Measurements from ENCODE around the gene PDE9A. TPM values are rescaled to one million over a fixed set of nuclear protein-coding genes. Genes with fewer than 3 reads are reported as not detected.

The PDE9A gene
- total RNA-seq, 1 experiment from 2014 or later: 44.8 TPM

DNA sequence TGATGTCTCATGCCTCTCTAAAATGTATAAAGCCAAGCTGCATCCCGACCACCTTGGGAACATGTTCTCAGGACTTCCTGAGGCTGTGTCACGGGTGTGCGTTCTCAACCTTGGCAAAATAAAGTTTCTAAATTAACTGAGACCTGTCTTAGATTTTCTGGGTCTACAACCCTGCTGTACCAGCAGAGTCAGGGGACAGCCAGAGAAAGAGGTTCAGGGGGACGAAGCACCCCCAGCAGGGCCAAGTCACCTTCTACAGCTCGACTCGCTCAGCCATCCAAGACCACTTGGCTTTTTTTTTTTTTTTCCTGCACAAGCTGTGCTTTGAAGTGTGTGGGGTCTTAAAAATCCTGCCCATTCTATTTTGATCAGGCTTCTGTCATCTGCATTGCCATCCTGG lies 28.5 kb upstream of the PDE9A start:
- peaks cover 4% of the 10 kb centered on the region for H3K9me3 Mint-ChIP-seq
- H3K4me1 Mint-ChIP-seq: peaks cover 17% of the 10 kb centered on the region
- ChIA-PET POLR2A (interaction anchor here (0.6 kb wide), 2 partner anchors 86 to 87 kb away, joined by 3 to 5 read pairs; no protein-coding TSS in a partner anchor), CTCF (interaction anchor here (1.1 kb wide), 1 partner anchor 28 kb away, joined by 3 read pairs; no protein-coding TSS in a partner anchor)
- H3K27me3 Mint-ChIP-seq (ENCODE audit: low read depth): no peaks in the 10 kb centered on the region; the same call in none of the 2 replicates
- TF ChIP-seq NR2C2 (CRISPR knock-in tag; IDR thresholded peaks at IDR 0.05) (no peak), KAT7 (CRISPR knock-in tag; IDR thresholded peaks at IDR 0.05; ENCODE audit: borderline replicate concordance) (no peak), SP1 (CRISPR knock-in tag; conservative IDR thresholded peaks at IDR 0.05) (no peak), ZNF263 (CRISPR knock-in tag; IDR thresholded peaks at IDR 0.05; ENCODE audit: low read depth) (no peak), HMGA2 (CRISPR knock-in tag; IDR thresholded peaks at IDR 0.05) (no peak), MYBL2 (CRISPR knock-in tag; IDR thresholded peaks at IDR 0.05) (no peak), ETV6 (CRISPR knock-in tag; IDR thresholded peaks at IDR 0.05) (no peak), NR1H2 (CRISPR knock-in tag; IDR thresholded peaks at IDR 0.05) (no peak), ZNF232 (CRISPR knock-in tag; IDR thresholded peaks at IDR 0.05) (no peak), ZNF671 (CRISPR knock-in tag; IDR thresholded peaks at IDR 0.05) (no peak)
- TF ChIP-seq, protein P1, sequence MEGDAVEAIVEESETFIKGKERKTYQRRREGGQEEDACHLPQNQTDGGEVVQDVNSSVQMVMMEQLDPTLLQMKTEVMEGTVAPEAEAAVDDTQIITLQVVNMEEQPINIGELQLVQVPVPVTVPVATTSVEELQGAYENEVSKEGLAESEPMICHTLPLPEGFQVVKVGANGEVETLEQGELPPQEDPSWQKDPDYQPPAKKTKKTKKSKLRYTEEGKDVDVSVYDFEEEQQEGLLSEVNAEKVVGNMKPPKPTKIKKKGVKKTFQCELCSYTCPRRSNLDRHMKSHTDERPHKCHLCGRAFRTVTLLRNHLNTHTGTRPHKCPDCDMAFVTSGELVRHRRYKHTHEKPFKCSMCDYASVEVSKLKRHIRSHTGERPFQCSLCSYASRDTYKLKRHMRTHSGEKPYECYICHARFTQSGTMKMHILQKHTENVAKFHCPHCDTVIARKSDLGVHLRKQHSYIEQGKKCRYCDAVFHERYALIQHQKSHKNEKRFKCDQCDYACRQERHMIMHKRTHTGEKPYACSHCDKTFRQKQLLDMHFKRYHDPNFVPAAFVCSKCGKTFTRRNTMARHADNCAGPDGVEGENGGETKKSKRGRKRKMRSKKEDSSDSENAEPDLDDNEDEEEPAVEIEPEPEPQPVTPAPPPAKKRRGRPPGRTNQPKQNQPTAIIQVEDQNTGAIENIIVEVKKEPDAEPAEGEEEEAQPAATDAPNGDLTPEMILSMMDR (IDR thresholded peaks at IDR 0.05): no peak
- TF ChIP-seq, protein P2, sequence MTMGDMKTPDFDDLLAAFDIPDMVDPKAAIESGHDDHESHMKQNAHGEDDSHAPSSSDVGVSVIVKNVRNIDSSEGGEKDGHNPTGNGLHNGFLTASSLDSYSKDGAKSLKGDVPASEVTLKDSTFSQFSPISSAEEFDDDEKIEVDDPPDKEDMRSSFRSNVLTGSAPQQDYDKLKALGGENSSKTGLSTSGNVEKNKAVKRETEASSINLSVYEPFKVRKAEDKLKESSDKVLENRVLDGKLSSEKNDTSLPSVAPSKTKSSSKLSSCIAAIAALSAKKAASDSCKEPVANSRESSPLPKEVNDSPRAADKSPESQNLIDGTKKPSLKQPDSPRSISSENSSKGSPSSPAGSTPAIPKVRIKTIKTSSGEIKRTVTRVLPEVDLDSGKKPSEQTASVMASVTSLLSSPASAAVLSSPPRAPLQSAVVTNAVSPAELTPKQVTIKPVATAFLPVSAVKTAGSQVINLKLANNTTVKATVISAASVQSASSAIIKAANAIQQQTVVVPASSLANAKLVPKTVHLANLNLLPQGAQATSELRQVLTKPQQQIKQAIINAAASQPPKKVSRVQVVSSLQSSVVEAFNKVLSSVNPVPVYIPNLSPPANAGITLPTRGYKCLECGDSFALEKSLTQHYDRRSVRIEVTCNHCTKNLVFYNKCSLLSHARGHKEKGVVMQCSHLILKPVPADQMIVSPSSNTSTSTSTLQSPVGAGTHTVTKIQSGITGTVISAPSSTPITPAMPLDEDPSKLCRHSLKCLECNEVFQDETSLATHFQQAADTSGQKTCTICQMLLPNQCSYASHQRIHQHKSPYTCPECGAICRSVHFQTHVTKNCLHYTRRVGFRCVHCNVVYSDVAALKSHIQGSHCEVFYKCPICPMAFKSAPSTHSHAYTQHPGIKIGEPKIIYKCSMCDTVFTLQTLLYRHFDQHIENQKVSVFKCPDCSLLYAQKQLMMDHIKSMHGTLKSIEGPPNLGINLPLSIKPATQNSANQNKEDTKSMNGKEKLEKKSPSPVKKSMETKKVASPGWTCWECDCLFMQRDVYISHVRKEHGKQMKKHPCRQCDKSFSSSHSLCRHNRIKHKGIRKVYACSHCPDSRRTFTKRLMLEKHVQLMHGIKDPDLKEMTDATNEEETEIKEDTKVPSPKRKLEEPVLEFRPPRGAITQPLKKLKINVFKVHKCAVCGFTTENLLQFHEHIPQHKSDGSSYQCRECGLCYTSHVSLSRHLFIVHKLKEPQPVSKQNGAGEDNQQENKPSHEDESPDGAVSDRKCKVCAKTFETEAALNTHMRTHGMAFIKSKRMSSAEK (CRISPR knock-in tag; IDR thresholded peaks at IDR 0.05; ENCODE audit: borderline replicate concordance): no peak
- TF ChIP-seq, protein P3, sequence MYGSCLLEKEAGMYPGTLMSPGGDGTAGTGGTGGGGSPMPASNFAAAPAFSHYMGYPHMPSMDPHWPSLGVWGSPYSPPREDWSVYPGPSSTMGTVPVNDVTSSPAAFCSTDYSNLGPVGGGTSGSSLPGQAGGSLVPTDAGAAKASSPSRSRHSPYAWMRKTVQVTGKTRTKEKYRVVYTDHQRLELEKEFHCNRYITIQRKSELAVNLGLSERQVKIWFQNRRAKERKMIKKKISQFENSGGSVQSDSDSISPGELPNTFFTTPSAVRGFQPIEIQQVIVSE (CRISPR knock-in tag; IDR thresholded peaks at IDR 0.05; ENCODE audit: borderline replicate concordance): no peak
- TF ChIP-seq, protein P4, sequence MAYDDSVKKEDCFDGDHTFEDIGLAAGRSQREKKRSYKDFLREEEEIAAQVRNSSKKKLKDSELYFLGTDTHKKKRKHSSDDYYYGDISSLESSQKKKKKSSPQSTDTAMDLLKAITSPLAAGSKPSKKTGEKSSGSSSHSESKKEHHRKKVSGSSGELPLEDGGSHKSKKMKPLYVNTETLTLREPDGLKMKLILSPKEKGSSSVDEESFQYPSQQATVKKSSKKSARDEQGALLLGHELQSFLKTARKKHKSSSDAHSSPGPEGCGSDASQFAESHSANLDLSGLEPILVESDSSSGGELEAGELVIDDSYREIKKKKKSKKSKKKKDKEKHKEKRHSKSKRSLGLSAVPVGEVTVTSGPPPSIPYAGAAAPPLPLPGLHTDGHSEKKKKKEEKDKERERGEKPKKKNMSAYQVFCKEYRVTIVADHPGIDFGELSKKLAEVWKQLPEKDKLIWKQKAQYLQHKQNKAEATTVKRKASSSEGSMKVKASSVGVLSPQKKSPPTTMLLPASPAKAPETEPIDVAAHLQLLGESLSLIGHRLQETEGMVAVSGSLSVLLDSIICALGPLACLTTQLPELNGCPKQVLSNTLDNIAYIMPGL (CRISPR knock-in tag; IDR thresholded peaks at IDR 0.05): no peak
- TF ChIP-seq, protein P5, sequence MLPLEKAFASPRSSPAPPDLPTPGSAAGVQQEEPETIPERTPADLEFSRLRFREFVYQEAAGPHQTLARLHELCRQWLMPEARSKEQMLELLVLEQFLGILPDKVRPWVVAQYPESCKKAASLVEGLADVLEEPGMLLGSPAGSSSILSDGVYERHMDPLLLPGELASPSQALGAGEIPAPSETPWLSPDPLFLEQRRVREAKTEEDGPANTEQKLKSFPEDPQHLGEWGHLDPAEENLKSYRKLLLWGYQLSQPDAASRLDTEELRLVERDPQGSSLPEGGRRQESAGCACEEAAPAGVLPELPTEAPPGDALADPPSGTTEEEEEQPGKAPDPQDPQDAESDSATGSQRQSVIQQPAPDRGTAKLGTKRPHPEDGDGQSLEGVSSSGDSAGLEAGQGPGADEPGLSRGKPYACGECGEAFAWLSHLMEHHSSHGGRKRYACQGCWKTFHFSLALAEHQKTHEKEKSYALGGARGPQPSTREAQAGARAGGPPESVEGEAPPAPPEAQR (CRISPR knock-in tag; IDR thresholded peaks at IDR 0.05): no peak
- TF ChIP-seq, protein P6, sequence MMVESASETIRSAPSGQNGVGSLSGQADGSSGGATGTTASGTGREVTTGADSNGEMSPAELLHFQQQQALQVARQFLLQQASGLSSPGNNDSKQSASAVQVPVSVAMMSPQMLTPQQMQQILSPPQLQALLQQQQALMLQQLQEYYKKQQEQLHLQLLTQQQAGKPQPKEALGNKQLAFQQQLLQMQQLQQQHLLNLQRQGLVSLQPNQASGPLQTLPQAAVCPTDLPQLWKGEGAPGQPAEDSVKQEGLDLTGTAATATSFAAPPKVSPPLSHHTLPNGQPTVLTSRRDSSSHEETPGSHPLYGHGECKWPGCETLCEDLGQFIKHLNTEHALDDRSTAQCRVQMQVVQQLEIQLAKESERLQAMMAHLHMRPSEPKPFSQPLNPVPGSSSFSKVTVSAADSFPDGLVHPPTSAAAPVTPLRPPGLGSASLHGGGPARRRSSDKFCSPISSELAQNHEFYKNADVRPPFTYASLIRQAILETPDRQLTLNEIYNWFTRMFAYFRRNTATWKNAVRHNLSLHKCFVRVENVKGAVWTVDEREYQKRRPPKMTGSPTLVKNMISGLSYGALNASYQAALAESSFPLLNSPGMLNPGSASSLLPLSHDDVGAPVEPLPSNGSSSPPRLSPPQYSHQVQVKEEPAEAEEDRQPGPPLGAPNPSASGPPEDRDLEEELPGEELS (CRISPR knock-in tag; IDR thresholded peaks at IDR 0.05): no peak
- TF ChIP-seq, protein P7, sequence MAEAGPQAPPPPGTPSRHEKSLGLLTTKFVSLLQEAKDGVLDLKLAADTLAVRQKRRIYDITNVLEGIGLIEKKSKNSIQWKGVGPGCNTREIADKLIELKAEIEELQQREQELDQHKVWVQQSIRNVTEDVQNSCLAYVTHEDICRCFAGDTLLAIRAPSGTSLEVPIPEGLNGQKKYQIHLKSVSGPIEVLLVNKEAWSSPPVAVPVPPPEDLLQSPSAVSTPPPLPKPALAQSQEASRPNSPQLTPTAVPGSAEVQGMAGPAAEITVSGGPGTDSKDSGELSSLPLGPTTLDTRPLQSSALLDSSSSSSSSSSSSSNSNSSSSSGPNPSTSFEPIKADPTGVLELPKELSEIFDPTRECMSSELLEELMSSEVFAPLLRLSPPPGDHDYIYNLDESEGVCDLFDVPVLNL (CRISPR knock-in tag; IDR thresholded peaks at IDR 0.05; ENCODE audit: borderline replicate concordance, low read depth): no peak
- TF ChIP-seq, protein P8, sequence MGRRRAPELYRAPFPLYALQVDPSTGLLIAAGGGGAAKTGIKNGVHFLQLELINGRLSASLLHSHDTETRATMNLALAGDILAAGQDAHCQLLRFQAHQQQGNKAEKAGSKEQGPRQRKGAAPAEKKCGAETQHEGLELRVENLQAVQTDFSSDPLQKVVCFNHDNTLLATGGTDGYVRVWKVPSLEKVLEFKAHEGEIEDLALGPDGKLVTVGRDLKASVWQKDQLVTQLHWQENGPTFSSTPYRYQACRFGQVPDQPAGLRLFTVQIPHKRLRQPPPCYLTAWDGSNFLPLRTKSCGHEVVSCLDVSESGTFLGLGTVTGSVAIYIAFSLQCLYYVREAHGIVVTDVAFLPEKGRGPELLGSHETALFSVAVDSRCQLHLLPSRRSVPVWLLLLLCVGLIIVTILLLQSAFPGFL (CRISPR knock-in tag; IDR thresholded peaks at IDR 0.05; ENCODE audit: borderline replicate concordance): no peak
- H3K4me3 Mint-ChIP-seq: no peak overlapping the region
- no peak for ATAC-seq
- no peak overlapping the region for H3K27ac Mint-ChIP-seq
- H3K36me3 Mint-ChIP-seq: no peaks in the 10 kb centered on the region
- no peak for DNase-seq (ENCODE audit: low spot score)

Measured in WTC11 (cell line).